ENCODE data around the gene HUNK.

HUNK gene

GRCh38 chr21:31961027-31961426 lies 88.2 kb downstream of the HUNK start:
- Histone ChIP-seq H3K4me3 (IDR thresholded peaks at IDR 0.05; ENCODE audit: insufficient read depth, low read depth, low read length) (no peak overlapping the region), H2AFZ (ENCODE audit: low read depth) (no peak overlapping the region), H3K36me3 (ENCODE audit: insufficient read depth) (no peaks in the 10 kb centered on the region), H3K27me3 (ENCODE audit: insufficient read depth, low read depth) (no peaks in the 10 kb centered on the region), H3K27ac (no peak overlapping the region), H4K20me1 (ENCODE audit: insufficient read depth) (no peaks in the 10 kb centered on the region), H3K79me2 (ENCODE audit: insufficient read depth, low read depth) (no peaks in the 10 kb centered on the region), H3K4me1 (ENCODE audit: low read depth, poor library complexity, severe bottlenecking) (no peaks in the 10 kb centered on the region), H3K4me2 (no peak overlapping the region), H3K9ac (no peak overlapping the region)
- no peak for TF ChIP-seq CTCF (conservative IDR thresholded peaks at IDR 0.05; ENCODE audit: low read depth, low read length)

- Histone ChIP-seq H3K4me2 (no peak overlapping the region), H3K27ac (no peak overlapping the region), H2AFZ (ENCODE audit: low read depth) (no peak overlapping the region), H3K27me3 (ENCODE audit: insufficient read depth, low read depth) (no peaks in the 10 kb centered on the region), H3K9ac (no peak overlapping the region), H3K36me3 (ENCODE audit: insufficient read depth) (no peaks in the 10 kb centered on the region), H3K4me1 (ENCODE audit: low read depth, poor library complexity, severe bottlenecking) (no peaks in the 10 kb centered on the region), H3K4me3 (IDR thresholded peaks at IDR 0.05; ENCODE audit: insufficient read depth, low read depth, low read length) (no peak overlapping the region), H4K20me1 (ENCODE audit: insufficient read depth) (no peaks in the 10 kb centered on the region), H3K79me2 (ENCODE audit: insufficient read depth, low read depth) (no peaks in the 10 kb centered on the region)
- no peak for TF ChIP-seq CTCF (conservative IDR thresholded peaks at IDR 0.05; ENCODE audit: low read depth, low read length)
Observed at GRCh38 chr21:31961704-31962103, 88.9 kb downstream of the HUNK start.

- H3K9ac ChIP-seq: no peak overlapping the region
- no peak overlapping the region for H3K4me3 ChIP-seq (IDR thresholded peaks at IDR 0.05; ENCODE audit: insufficient read depth, low read depth, low read length)
- H3K36me3 ChIP-seq (ENCODE audit: insufficient read depth): no peaks in the 10 kb centered on the region
- no peak for TF ChIP-seq CTCF (conservative IDR thresholded peaks at IDR 0.05; ENCODE audit: low read depth, low read length)
- no peaks in the 10 kb centered on the region for H3K79me2 ChIP-seq (ENCODE audit: insufficient read depth, low read depth)
- H4K20me1 ChIP-seq (ENCODE audit: insufficient read depth): no peaks in the 10 kb centered on the region
- no peaks in the 10 kb centered on the region for H3K27me3 ChIP-seq (ENCODE audit: insufficient read depth, low read depth)
- no peak overlapping the region for H2AFZ ChIP-seq (ENCODE audit: low read depth)
- H3K27ac ChIP-seq: no peak overlapping the region
- H3K4me2 ChIP-seq: no peak overlapping the region
- H3K4me1 ChIP-seq (ENCODE audit: low read depth, poor library complexity, severe bottlenecking): no peaks in the 10 kb centered on the region
Observed at GRCh38 chr21:31964692-31965091, 91.9 kb downstream of the HUNK start.

- no peaks in the 10 kb centered on the region for H3K4me1 ChIP-seq (ENCODE audit: low read depth, poor library complexity, severe bottlenecking)
- no peak overlapping the region for H3K4me2 ChIP-seq
- H4K20me1 ChIP-seq (ENCODE audit: insufficient read depth): no peaks in the 10 kb centered on the region
- no peak overlapping the region for H3K9ac ChIP-seq
- no peak overlapping the region for H3K27ac ChIP-seq
- H3K79me2 ChIP-seq (ENCODE audit: insufficient read depth, low read depth): no peaks in the 10 kb centered on the region
- H3K36me3 ChIP-seq (ENCODE audit: insufficient read depth): no peaks in the 10 kb centered on the region
- no peak overlapping the region for H2AFZ ChIP-seq (ENCODE audit: low read depth)
- no peak for TF ChIP-seq CTCF (conservative IDR thresholded peaks at IDR 0.05; ENCODE audit: low read depth, low read length)
- no peaks in the 10 kb centered on the region for H3K27me3 ChIP-seq (ENCODE audit: insufficient read depth, low read depth)
- no peak overlapping the region for H3K4me3 ChIP-seq (IDR thresholded peaks at IDR 0.05; ENCODE audit: insufficient read depth, low read depth, low read length)
Observed at GRCh38 chr21:31967334-31967733, 94.5 kb downstream of the HUNK start.

GRCh38 chr21:31972622-31973021 lies 99.8 kb downstream of the HUNK start:
- no peak overlapping the region for H3K27ac ChIP-seq
- H3K4me3 ChIP-seq (IDR thresholded peaks at IDR 0.05; ENCODE audit: insufficient read depth, low read depth, low read length): no peak overlapping the region
- H4K20me1 ChIP-seq (ENCODE audit: insufficient read depth): no peaks in the 10 kb centered on the region
- H3K4me2 ChIP-seq: no peak overlapping the region
- no peak for TF ChIP-seq CTCF (conservative IDR thresholded peaks at IDR 0.05; ENCODE audit: low read depth, low read length)
- H3K79me2 ChIP-seq (ENCODE audit: insufficient read depth, low read depth): no peaks in the 10 kb centered on the region
- no peak overlapping the region for H2AFZ ChIP-seq (ENCODE audit: low read depth)
- no peak overlapping the region for H3K9ac ChIP-seq
- H3K4me1 ChIP-seq (ENCODE audit: low read depth, poor library complexity, severe bottlenecking): no peaks in the 10 kb centered on the region
- H3K27me3 ChIP-seq (ENCODE audit: insufficient read depth, low read depth): no peaks in the 10 kb centered on the region
- H3K36me3 ChIP-seq (ENCODE audit: insufficient read depth): no peaks in the 10 kb centered on the region
